Astrocyte (in vitro differentiated cells and primary cell): ENCODE measurements around the gene DFFB. TPM values are rescaled to one million over a fixed set of nuclear protein-coding genes. Genes with fewer than 3 reads are reported as not detected.

Experiments
- DNase-seq: peaks from one replicate; pipeline ENCODE4 v3.0.0-alpha.2; 2010; ENCODE audit warnings: low read depth
- FAIRE-seq: peaks from 2 replicates; lab custom pipeline; 2011; peaks lifted over from hg19 to GRCh38; lab: Jason Lieb, UNC
- H2AFZ ChIP-seq: 2 replicates; pipeline ENCODE4 v1.6.0; 2012; ENCODE audit warnings: low read depth, low read length, inconsistent platforms
- H3K27ac ChIP-seq: 2 replicates; pipeline ENCODE4 v1.5.1; 2011; ENCODE audit warnings: low read depth, low read length, inconsistent platforms
- H3K27me3 ChIP-seq: 2 replicates; pipeline ENCODE4 v1.6.0; 2011; ENCODE audit warnings: low read length, inconsistent platforms; ENCODE audit not compliant: insufficient read depth
- H3K36me3 ChIP-seq: 2 replicates; pipeline ENCODE4 v1.5.1; 2011; ENCODE audit warnings: low read length, inconsistent platforms; ENCODE audit not compliant: insufficient read depth
- H3K4me1 ChIP-seq: 2 replicates; pipeline ENCODE4 v1.5.1; 2011; ENCODE audit warnings: low read length, inconsistent platforms; ENCODE audit not compliant: insufficient read depth
- H3K4me2 ChIP-seq: 2 replicates; pipeline ENCODE4 v1.6.0; 2012; ENCODE audit warnings: low read length, inconsistent platforms
- H3K4me3 ChIP-seq: 2 replicates; pipeline ENCODE4 v1.5.1; 2011; ENCODE audit warnings: low read depth, mild to moderate bottlenecking, low read length, inconsistent platforms; ENCODE audit not compliant: insufficient read depth
- H3K79me2 ChIP-seq: 2 replicates; pipeline ENCODE4 v1.6.0; 2012; ENCODE audit warnings: mild to moderate bottlenecking, low read length, inconsistent platforms; ENCODE audit not compliant: insufficient read depth
- H3K9ac ChIP-seq: 2 replicates; pipeline ENCODE4 v1.6.0; 2012; ENCODE audit warnings: mild to moderate bottlenecking, low read length, inconsistent platforms
- H3K9me3 ChIP-seq: 2 replicates; pipeline ENCODE4 v1.5.1; 2012; ENCODE audit warnings: low read depth, mild to moderate bottlenecking, low read length, inconsistent platforms; ENCODE audit not compliant: insufficient read depth
- H4K20me1 ChIP-seq: 2 replicates; pipeline ENCODE4 v1.6.0; 2012; ENCODE audit warnings: low read length, inconsistent platforms; ENCODE audit not compliant: insufficient read depth
- H3K27ac Mint-ChIP-seq: one replicate; pipeline ENCODE4 v1.8.0; 2021; ENCODE audit warnings: mild to moderate bottlenecking, mixed read lengths; ENCODE audit not compliant: unreplicated experiment
- H3K27me3 Mint-ChIP-seq: one replicate; pipeline ENCODE4 v1.8.0; 2021; ENCODE audit warnings: low read depth, mixed read lengths; ENCODE audit not compliant: unreplicated experiment
- H3K36me3 Mint-ChIP-seq: one replicate; pipeline ENCODE4 v1.8.0; 2021; ENCODE audit warnings: low read depth, mixed read lengths; ENCODE audit not compliant: unreplicated experiment
- H3K4me1 Mint-ChIP-seq: one replicate; pipeline ENCODE4 v1.8.0; 2021; ENCODE audit warnings: low read depth, mixed read lengths; ENCODE audit not compliant: unreplicated experiment
- H3K4me3 Mint-ChIP-seq: one replicate; pipeline ENCODE4 v1.8.0; 2021; ENCODE audit warnings: mild to moderate bottlenecking, moderate library complexity, mixed read lengths; ENCODE audit not compliant: unreplicated experiment
- H3K9me3 Mint-ChIP-seq: one replicate; pipeline ENCODE4 v1.8.0; 2021; ENCODE audit warnings: mild to moderate bottlenecking, mixed read lengths; ENCODE audit not compliant: unreplicated experiment
- CTCF ChIP-seq: IDR thresholded peaks from 2 replicates; pipeline ENCODE4 v1.5.1; 2011; ENCODE audit warnings: low read depth, mild to moderate bottlenecking, inconsistent platforms, low read length, moderate library complexity; ENCODE audit not compliant: insufficient read depth
- EZH2 ChIP-seq: IDR thresholded peaks from 2 replicates; pipeline ENCODE4 v1.6.1; 2012; ENCODE audit warnings: mild to moderate bottlenecking, low read length, inconsistent platforms; ENCODE audit not compliant: insufficient read depth
- total RNA-seq: library from RNA; stranded (reverse); gene quantifications from 2 replicates; pipeline ENCODE4 v1.2.1, GENCODE V29; 2021

The DFFB gene
- total RNA-seq, 1 donor from 2014 or later = 7.4 TPM

GRCh38 chr1:3918966-3919611 lies 61.8 kb downstream of the DFFB start:
- Mint-ChIP-seq H3K27ac (no peak overlapping the region), H3K4me3 (no peak overlapping the region), H3K27me3 (peaks cover 24% of the 10 kb centered on the region), H3K36me3 (no peaks in the 10 kb centered on the region), H3K4me1 (no peaks in the 10 kb centered on the region), H3K9me3 (no peaks in the 10 kb centered on the region)
- Histone ChIP-seq H3K4me3 (no peak overlapping the region), H3K9me3 (no peaks in the 10 kb centered on the region), H4K20me1 (no peaks in the 10 kb centered on the region), H3K36me3 (no peaks in the 10 kb centered on the region), H3K79me2 (no peaks in the 10 kb centered on the region), H3K4me2 (no peak overlapping the region), H3K4me1 (no peaks in the 10 kb centered on the region), H3K27ac (no peak overlapping the region), H3K9ac (no peak overlapping the region), H3K27me3 (no peaks in the 10 kb centered on the region), H2AFZ (no peak overlapping the region)
- TF ChIP-seq CTCF = no peak
- TF ChIP-seq EZH2 = no peak
- no peak for FAIRE-seq
- no peak for DNase-seq

GRCh38 chr1:3919706-3920105 lies 62.4 kb downstream of the DFFB start:
- Histone ChIP-seq H3K79me2 (no peaks in the 10 kb centered on the region), H3K4me3 (no peak overlapping the region), H2AFZ (no peak overlapping the region), H3K9ac (no peak overlapping the region), H3K4me1 (no peaks in the 10 kb centered on the region), H3K36me3 (no peaks in the 10 kb centered on the region), H4K20me1 (no peaks in the 10 kb centered on the region), H3K27ac (no peak overlapping the region), H3K27me3 (no peaks in the 10 kb centered on the region), H3K4me2 (no peak overlapping the region), H3K9me3 (no peaks in the 10 kb centered on the region)
- Mint-ChIP-seq H3K36me3 (no peaks in the 10 kb centered on the region), H3K9me3 (no peaks in the 10 kb centered on the region), H3K27me3 (peaks cover 24% of the 10 kb centered on the region), H3K4me1 (no peaks in the 10 kb centered on the region), H3K4me3 (no peak overlapping the region), H3K27ac (no peak overlapping the region)
- no peak for FAIRE-seq
- DNase-seq = no peak
- TF ChIP-seq CTCF (no peak), EZH2 (no peak)

- Histone ChIP-seq H3K79me2 (no peaks in the 10 kb centered on the region), H3K27ac (no peak overlapping the region), H3K9me3 (no peaks in the 10 kb centered on the region), H4K20me1 (no peaks in the 10 kb centered on the region), H2AFZ (no peak overlapping the region), H3K9ac (no peak overlapping the region), H3K4me1 (no peaks in the 10 kb centered on the region), H3K36me3 (no peaks in the 10 kb centered on the region), H3K27me3 (no peaks in the 10 kb centered on the region), H3K4me3 (no peak overlapping the region), H3K4me2 (no peak overlapping the region)
- Mint-ChIP-seq H3K9me3 (no peaks in the 10 kb centered on the region), H3K4me1 (no peaks in the 10 kb centered on the region), H3K4me3 (no peak overlapping the region), H3K36me3 (no peaks in the 10 kb centered on the region), H3K27ac (no peak overlapping the region), H3K27me3 (peaks cover 24% of the 10 kb centered on the region)
- no peak for FAIRE-seq
- no peak for DNase-seq
- TF ChIP-seq CTCF = no peak
- no peak for TF ChIP-seq EZH2
These were observed 64.5 kb downstream of the DFFB start for GRCh38 chr1:3921765-3922164.
